Adrenal gland (tissue), 5 donors: ENCODE results near the gene CCDC146.

Experiments used
- POLR2A ChIP-seq, 2 donors: fragments of 450-650 bp; IDR thresholded peaks; one replicate each; pipeline ENCODE4 v1.6.1; 2017; ENCODE audit warnings: antibody characterized with exemption in 2 of 2, mild to moderate bottlenecking in 2 of 2, moderate library complexity in 1 of 2
- TF ChIP-seq, protein P1 (sequence below), 6 experiments: fragments of 450-650 bp in 4 of 6; fragments of 200-600 bp in 2 of 6; sonication (generic) in 1 of 6; IDR thresholded peaks; 1 replicate in 5 of 6; 2 replicates in 1 of 6; pipeline versions ENCODE4 v1.5.1 to v1.8.0; 2016 to 2021; ENCODE audit warnings: antibody characterized with exemption in 6 of 6, mild to moderate bottlenecking in 2 of 6, moderate library complexity in 1 of 6
- donor health status: DM: no; HTN: no; CAD: no.

DNA sequence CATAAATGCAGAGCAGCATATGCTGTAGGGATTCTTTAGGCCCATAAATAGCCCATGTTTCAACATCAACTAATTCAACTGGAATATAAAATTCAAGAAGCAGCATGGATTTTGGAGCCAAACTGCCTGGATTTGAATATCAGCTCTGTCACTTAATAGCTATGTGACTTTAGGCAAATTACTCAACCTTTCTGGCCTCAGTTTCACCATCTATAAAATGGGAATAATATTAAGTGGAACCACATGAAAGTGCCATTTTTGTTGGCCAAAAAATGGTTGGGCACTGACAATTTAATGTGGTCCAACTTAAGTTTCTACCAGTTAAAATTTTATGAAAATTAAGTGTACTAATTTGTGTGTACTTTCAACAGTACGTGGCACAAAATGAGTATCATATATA lies 195.6 kb downstream of the CCDC146 start:
- no peak for TF ChIP-seq POLR2A (IDR thresholded peaks at IDR 0.05)
- TF ChIP-seq, protein P1, sequence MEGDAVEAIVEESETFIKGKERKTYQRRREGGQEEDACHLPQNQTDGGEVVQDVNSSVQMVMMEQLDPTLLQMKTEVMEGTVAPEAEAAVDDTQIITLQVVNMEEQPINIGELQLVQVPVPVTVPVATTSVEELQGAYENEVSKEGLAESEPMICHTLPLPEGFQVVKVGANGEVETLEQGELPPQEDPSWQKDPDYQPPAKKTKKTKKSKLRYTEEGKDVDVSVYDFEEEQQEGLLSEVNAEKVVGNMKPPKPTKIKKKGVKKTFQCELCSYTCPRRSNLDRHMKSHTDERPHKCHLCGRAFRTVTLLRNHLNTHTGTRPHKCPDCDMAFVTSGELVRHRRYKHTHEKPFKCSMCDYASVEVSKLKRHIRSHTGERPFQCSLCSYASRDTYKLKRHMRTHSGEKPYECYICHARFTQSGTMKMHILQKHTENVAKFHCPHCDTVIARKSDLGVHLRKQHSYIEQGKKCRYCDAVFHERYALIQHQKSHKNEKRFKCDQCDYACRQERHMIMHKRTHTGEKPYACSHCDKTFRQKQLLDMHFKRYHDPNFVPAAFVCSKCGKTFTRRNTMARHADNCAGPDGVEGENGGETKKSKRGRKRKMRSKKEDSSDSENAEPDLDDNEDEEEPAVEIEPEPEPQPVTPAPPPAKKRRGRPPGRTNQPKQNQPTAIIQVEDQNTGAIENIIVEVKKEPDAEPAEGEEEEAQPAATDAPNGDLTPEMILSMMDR (IDR thresholded peaks at IDR 0.05), result no peak
